ENCODE data around the gene KCNQ5. TPM values are rescaled to one million over a fixed set of nuclear protein-coding genes. Genes with fewer than 3 reads are reported as not detected.

The KCNQ5 gene
- total and polyA plus RNA-seq, 2 donors = 1.0 to 1.7 TPM

- no peak overlapping the region for H3K27ac ChIP-seq (ENCODE audit: low read depth in 1 of 2, low read length in 1 of 2)
- WGBS = 90% methylated on average over 2 of the region's 2 CpGs
- DNase-seq (ENCODE audit: low read depth in 6 of 9, low spot score in 9 of 9) = no peak
Observed at GRCh38 chr6:72740135-72740534, 118.3 kb downstream of the KCNQ5 start.

DNA sequence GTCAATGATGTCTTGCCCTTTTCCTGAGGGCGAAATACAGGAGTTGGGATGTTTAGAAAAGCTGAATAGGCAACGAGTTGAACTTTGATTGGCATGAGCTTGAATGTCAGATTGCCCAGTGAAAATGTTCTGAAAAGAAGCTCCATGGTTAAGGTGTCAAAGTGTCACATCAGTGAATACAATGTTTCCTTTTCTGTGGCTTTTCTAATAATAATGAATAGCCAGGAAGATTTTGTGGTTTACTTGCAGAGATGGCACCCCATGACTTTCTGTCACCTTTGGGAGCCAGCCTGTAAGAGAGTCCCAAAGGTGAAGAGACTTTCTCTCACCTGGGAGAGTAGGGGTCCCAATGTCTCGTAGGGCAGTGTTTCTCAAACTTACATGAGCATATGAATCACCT, 119.2 kb downstream of the KCNQ5 start:
- no peaks in the 10 kb centered on the region for H3K36me3 ChIP-seq (ENCODE audit: control insufficient read depth in 2 of 2, insufficient read depth in 2 of 2, low read length in 1 of 2)
- H3K4me1 ChIP-seq (ENCODE audit: control insufficient read depth in 2 of 2, insufficient read depth in 2 of 2, low read length in 2 of 2) = no peaks in the 10 kb centered on the region
- H3K9me3 ChIP-seq (ENCODE audit: control insufficient read depth in 2 of 2, insufficient read depth in 1 of 2, low read length in 1 of 2) = no peaks in the 10 kb centered on the region
- H3K4me3 ChIP-seq (ENCODE audit: low read length in 2 of 2) = no peak overlapping the region
- no peak overlapping the region for H3K27ac ChIP-seq (ENCODE audit: low read depth in 1 of 2, low read length in 1 of 2)
- WGBS = 95% methylated on average over 3 of the region's 3 CpGs
- H3K27me3 ChIP-seq (ENCODE audit: control insufficient read depth in 2 of 2, insufficient read depth in 1 of 2, low read length in 1 of 2) = no peaks in the 10 kb centered on the region
- DNase-seq (ENCODE audit: low read depth in 6 of 9, low spot score in 9 of 9) = no peak

More at GRCh38 chr6:72740135-72740534, 118.3 kb downstream of the KCNQ5 start:
- Histone ChIP-seq H3K4me3 (ENCODE audit: low read length in 2 of 2) (no peak overlapping the region), H3K36me3 (ENCODE audit: control insufficient read depth in 2 of 2, insufficient read depth in 2 of 2, low read length in 1 of 2) (no peaks in the 10 kb centered on the region), H3K27me3 (ENCODE audit: control insufficient read depth in 2 of 2, insufficient read depth in 1 of 2, low read length in 1 of 2) (no peaks in the 10 kb centered on the region), H3K9me3 (ENCODE audit: control insufficient read depth in 2 of 2, insufficient read depth in 1 of 2, low read length in 1 of 2) (no peaks in the 10 kb centered on the region), H3K4me1 (ENCODE audit: control insufficient read depth in 2 of 2, insufficient read depth in 2 of 2, low read length in 2 of 2) (no peaks in the 10 kb centered on the region)

DNA sequence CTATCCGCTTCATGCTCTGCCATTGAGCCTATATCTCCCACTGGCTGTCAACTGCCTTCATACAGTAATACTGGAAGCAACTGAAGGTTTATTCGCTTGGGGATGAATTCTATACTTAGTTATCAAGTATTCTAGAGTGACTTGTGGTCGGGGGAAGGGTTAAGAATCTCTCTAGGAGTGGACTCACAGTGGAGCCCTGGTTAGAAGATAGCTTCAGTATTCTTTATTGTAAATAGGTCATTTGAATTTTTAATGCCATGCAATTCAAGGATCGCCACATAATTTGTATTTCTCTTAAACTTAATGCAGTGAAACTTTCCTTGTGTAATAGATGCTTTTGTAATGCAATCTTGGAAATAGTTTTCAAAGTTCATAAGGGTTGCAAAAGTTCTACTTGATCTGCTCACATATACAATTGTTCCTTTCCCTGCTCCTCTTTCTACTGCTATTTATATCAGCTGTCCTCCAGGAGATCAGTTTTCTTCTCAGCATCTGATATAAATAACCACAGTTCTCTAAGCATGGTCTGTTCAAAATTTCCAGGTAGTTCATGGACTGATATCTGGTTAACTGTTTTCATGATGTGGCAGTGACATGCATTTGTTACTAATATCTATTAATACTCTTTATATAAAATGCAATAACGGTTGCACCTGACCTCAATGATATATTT, 120.3 kb downstream of the KCNQ5 start:
- WGBS = 97% methylated on average over 5 of the region's 5 CpGs
- Histone ChIP-seq H3K36me3 (ENCODE audit: control insufficient read depth in 2 of 2, insufficient read depth in 2 of 2, low read length in 1 of 2) (no peaks in the 10 kb centered on the region), H3K9me3 (ENCODE audit: control insufficient read depth in 2 of 2, insufficient read depth in 1 of 2, low read length in 1 of 2) (no peaks in the 10 kb centered on the region), H3K4me1 (ENCODE audit: control insufficient read depth in 2 of 2, insufficient read depth in 2 of 2, low read length in 2 of 2) (no peaks in the 10 kb centered on the region), H3K27ac (ENCODE audit: low read depth in 1 of 2, low read length in 1 of 2) (no peak overlapping the region), H3K4me3 (ENCODE audit: low read length in 2 of 2) (no peak overlapping the region), H3K27me3 (ENCODE audit: control insufficient read depth in 2 of 2, insufficient read depth in 1 of 2, low read length in 1 of 2) (no peaks in the 10 kb centered on the region)
- no peak for DNase-seq (ENCODE audit: low read depth in 6 of 9, low spot score in 9 of 9)

DNA sequence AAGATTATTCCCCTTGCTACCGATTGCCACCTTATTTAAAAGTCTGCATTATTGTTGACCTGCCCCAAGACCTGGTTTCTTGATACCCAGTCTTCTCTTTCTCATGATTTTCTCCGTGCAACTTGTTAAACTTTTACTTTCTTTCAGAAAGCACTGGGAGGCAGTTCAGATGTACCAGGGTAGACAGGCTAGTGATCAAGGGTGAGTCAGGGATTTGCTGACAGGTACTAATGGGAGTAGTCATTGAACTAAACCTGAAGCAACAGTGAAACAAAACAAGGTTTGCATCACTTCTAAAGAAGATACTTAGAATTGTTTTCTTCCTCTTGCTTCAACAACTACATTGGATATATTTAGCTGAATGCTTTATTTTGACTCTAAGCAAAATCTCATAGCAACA, 124.4 kb downstream of the KCNQ5 start:
- no peaks in the 10 kb centered on the region for H3K9me3 ChIP-seq (ENCODE audit: control insufficient read depth in 2 of 2, insufficient read depth in 1 of 2, low read length in 1 of 2)
- no peak overlapping the region for H3K4me3 ChIP-seq (ENCODE audit: low read length in 2 of 2)
- no peaks in the 10 kb centered on the region for H3K36me3 ChIP-seq (ENCODE audit: control insufficient read depth in 2 of 2, insufficient read depth in 2 of 2, low read length in 1 of 2)
- 98% methylated on average over 2 of the region's 2 CpGs for WGBS
- no peak overlapping the region for H3K27ac ChIP-seq (ENCODE audit: low read depth in 1 of 2, low read length in 1 of 2)
- H3K27me3 ChIP-seq (ENCODE audit: control insufficient read depth in 2 of 2, insufficient read depth in 1 of 2, low read length in 1 of 2) = no peaks in the 10 kb centered on the region
- H3K4me1 ChIP-seq (ENCODE audit: control insufficient read depth in 2 of 2, insufficient read depth in 2 of 2, low read length in 2 of 2) = no peaks in the 10 kb centered on the region
- DNase-seq (ENCODE audit: low read depth in 6 of 9, low spot score in 9 of 9) = no peak

DNA sequence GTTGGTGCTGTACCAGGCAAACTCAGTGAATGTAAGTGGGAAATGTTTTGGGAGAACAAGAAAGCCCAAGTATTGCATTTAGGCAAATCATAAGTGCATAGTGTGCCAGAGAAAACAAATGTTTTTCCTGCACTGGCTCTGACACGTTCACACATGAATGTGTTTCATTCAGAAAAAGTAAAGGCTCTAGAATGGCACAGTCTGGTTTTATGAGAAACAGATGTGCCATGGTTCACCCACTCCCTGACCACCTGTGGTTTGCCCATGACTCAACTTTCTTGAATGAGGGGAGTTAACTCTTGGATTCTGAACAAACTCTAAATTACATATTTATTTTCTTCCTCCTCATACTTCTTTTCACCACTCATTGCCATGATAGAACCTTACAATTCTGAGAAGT, 126.9 kb downstream of the KCNQ5 start:
- no peaks in the 10 kb centered on the region for H3K36me3 ChIP-seq (ENCODE audit: control insufficient read depth in 2 of 2, insufficient read depth in 2 of 2, low read length in 1 of 2)
- H3K4me3 ChIP-seq (ENCODE audit: low read length in 2 of 2) = no peak overlapping the region
- no peak for DNase-seq (ENCODE audit: low read depth in 6 of 9, low spot score in 9 of 9)
- H3K9me3 ChIP-seq (ENCODE audit: control insufficient read depth in 2 of 2, insufficient read depth in 1 of 2, low read length in 1 of 2) = no peaks in the 10 kb centered on the region
- H3K4me1 ChIP-seq (ENCODE audit: control insufficient read depth in 2 of 2, insufficient read depth in 2 of 2, low read length in 2 of 2) = no peaks in the 10 kb centered on the region
- no peaks in the 10 kb centered on the region for H3K27me3 ChIP-seq (ENCODE audit: control insufficient read depth in 2 of 2, insufficient read depth in 1 of 2, low read length in 1 of 2)
- 6% methylated on average over 1 of the region's 1 CpG for WGBS
- no peak overlapping the region for H3K27ac ChIP-seq (ENCODE audit: low read depth in 1 of 2, low read length in 1 of 2)

DNA sequence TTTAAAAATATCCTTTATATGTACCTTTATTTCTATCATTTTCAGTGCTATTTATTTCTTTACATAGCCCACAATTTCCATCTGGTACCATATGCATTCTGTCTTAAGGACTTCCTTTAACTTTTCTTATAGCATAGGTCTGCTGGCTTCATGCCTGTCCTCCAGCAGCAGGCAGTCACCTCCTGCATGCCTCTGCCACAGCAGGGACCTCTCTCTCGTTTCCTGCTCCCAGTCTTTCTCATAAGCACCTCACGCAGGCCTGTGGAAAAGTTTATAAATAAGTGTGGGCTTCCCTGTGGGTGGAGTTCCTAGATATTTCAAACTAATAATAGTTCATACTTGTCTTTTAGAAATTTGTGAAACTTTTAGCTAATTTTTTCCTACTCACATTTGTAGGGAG, 133.9 kb downstream of the KCNQ5 start:
- WGBS = 95% methylated on average over 2 of the region's 2 CpGs

GRCh38 chr6:72757048-72757447, 135.2 kb downstream of the KCNQ5 start:
- DNase-seq (ENCODE audit: low read depth in 6 of 9, low spot score in 9 of 9) = no peak
- no peak overlapping the region for H3K27ac ChIP-seq (ENCODE audit: low read depth in 1 of 2, low read length in 1 of 2)
- no peaks in the 10 kb centered on the region for H3K9me3 ChIP-seq (ENCODE audit: control insufficient read depth in 2 of 2, insufficient read depth in 1 of 2, low read length in 1 of 2)
- H3K36me3 ChIP-seq (ENCODE audit: control insufficient read depth in 2 of 2, insufficient read depth in 2 of 2, low read length in 1 of 2) = no peaks in the 10 kb centered on the region
- 97% methylated on average over 3 of the region's 3 CpGs for WGBS
- H3K4me1 ChIP-seq (ENCODE audit: control insufficient read depth in 2 of 2, insufficient read depth in 2 of 2, low read length in 2 of 2) = no peaks in the 10 kb centered on the region
- H3K4me3 ChIP-seq (ENCODE audit: low read length in 2 of 2) = no peak overlapping the region
- H3K27me3 ChIP-seq (ENCODE audit: control insufficient read depth in 2 of 2, insufficient read depth in 1 of 2, low read length in 1 of 2) = no peaks in the 10 kb centered on the region

More for the DNA sequence above, 133.9 kb downstream of the KCNQ5 start:
- H3K4me3 ChIP-seq (ENCODE audit: low read length in 2 of 2) = no peak overlapping the region
- no peak overlapping the region for H3K27ac ChIP-seq (ENCODE audit: low read depth in 1 of 2, low read length in 1 of 2)
- DNase-seq (ENCODE audit: low read depth in 6 of 9, low spot score in 9 of 9) = no peak
- no peaks in the 10 kb centered on the region for H3K9me3 ChIP-seq (ENCODE audit: control insufficient read depth in 2 of 2, insufficient read depth in 1 of 2, low read length in 1 of 2)
- no peaks in the 10 kb centered on the region for H3K36me3 ChIP-seq (ENCODE audit: control insufficient read depth in 2 of 2, insufficient read depth in 2 of 2, low read length in 1 of 2)
- no peaks in the 10 kb centered on the region for H3K27me3 ChIP-seq (ENCODE audit: control insufficient read depth in 2 of 2, insufficient read depth in 1 of 2, low read length in 1 of 2)
- no peaks in the 10 kb centered on the region for H3K4me1 ChIP-seq (ENCODE audit: control insufficient read depth in 2 of 2, insufficient read depth in 2 of 2, low read length in 2 of 2)

GRCh38 chr6:72757926-72758325, 136.1 kb downstream of the KCNQ5 start:
- H3K4me3 ChIP-seq (ENCODE audit: low read length in 2 of 2) = no peak overlapping the region
- no peaks in the 10 kb centered on the region for H3K36me3 ChIP-seq (ENCODE audit: control insufficient read depth in 2 of 2, insufficient read depth in 2 of 2, low read length in 1 of 2)
- DNase-seq (ENCODE audit: low read depth in 6 of 9, low spot score in 9 of 9) = no peak
- WGBS = 96% methylated on average over 1 of the region's 1 CpG
- H3K4me1 ChIP-seq (ENCODE audit: control insufficient read depth in 2 of 2, insufficient read depth in 2 of 2, low read length in 2 of 2) = no peaks in the 10 kb centered on the region
- no peaks in the 10 kb centered on the region for H3K27me3 ChIP-seq (ENCODE audit: control insufficient read depth in 2 of 2, insufficient read depth in 1 of 2, low read length in 1 of 2)
- H3K9me3 ChIP-seq (ENCODE audit: control insufficient read depth in 2 of 2, insufficient read depth in 1 of 2, low read length in 1 of 2) = no peaks in the 10 kb centered on the region
- H3K27ac ChIP-seq (ENCODE audit: low read depth in 1 of 2, low read length in 1 of 2) = no peak overlapping the region

DNA sequence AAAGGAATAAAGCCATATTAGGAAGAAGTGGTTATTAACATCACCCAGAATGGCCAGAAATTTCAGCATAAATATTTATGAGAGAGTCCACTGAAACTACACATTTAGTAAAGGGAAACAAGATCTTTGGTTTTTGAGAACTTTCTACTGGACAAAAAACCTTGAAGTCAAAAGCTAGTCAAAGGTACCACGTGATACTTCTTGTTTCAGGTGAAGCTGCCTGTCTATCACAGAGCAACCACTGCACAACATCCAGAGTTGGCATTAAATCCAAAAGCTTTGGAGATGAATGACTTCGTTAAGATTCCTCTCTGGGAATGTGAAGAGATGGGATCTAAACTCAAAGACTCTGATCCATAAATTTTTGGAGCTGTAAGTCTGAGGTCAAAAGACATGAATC, 137.0 kb downstream of the KCNQ5 start:
- Histone ChIP-seq H3K4me3 (ENCODE audit: low read length in 2 of 2) (no peak overlapping the region), H3K9me3 (ENCODE audit: control insufficient read depth in 2 of 2, insufficient read depth in 1 of 2, low read length in 1 of 2) (no peaks in the 10 kb centered on the region), H3K36me3 (ENCODE audit: control insufficient read depth in 2 of 2, insufficient read depth in 2 of 2, low read length in 1 of 2) (no peaks in the 10 kb centered on the region), H3K4me1 (ENCODE audit: control insufficient read depth in 2 of 2, insufficient read depth in 2 of 2, low read length in 2 of 2) (no peaks in the 10 kb centered on the region), H3K27ac (ENCODE audit: low read depth in 1 of 2, low read length in 1 of 2) (no peak overlapping the region), H3K27me3 (ENCODE audit: control insufficient read depth in 2 of 2, insufficient read depth in 1 of 2, low read length in 1 of 2) (no peaks in the 10 kb centered on the region)
- 89% methylated on average over 2 of the region's 2 CpGs for WGBS
- DNase-seq (ENCODE audit: low read depth in 6 of 9, low spot score in 9 of 9) = no peak

All from thymus (tissue), 11 donors.